GM23338 (cell line): ENCODE data around the gene MAP4. TPM values are rescaled to one million over a fixed set of nuclear protein-coding genes. Genes with fewer than 3 reads are reported as not detected.
A peak's percentile ranks its signal among the peaks of the same experiment; 100 is the strongest.

ENCODE experiments used
- ATAC-seq: fragments of 200-7000 bp; cut with Tn5 transposase; 3 replicates; pipeline ENCODE4 v1.9.1; 2020
- DNase-seq: peaks from one replicate; pipeline ENCODE4 v3.0.0-alpha.2; 2015; ENCODE audit warnings: low spot score
- H2AFZ ChIP-seq: fragments of 200-600 bp; sonication (generic); 2 replicates; pipeline ENCODE4 v1.8.0; 2016; ENCODE audit warnings: antibody characterized with exemption, mild to moderate bottlenecking, moderate library complexity
- H3F3A ChIP-seq: fragments of 200-600 bp; sonication (generic); replicated peaks from 2 replicates; pipeline ENCODE4 v1.8.0; 2017; ENCODE audit warnings: antibody characterized with exemption, mixed run types, low read depth
- H3K27ac ChIP-seq: fragments of 200-600 bp; sonication (generic); 2 replicates; pipeline ENCODE4 v1.6.1; 2016; ENCODE audit warnings: low read depth
- H3K27me3 ChIP-seq: fragments of 200-600 bp; sonication (generic); 2 replicates; pipeline ENCODE4 v1.8.0; 2016; ENCODE audit warnings: mild to moderate bottlenecking, mixed run types, moderate library complexity; ENCODE audit not compliant: insufficient read depth
- H3K36me3 ChIP-seq: fragments of 200-600 bp; sonication (generic); 2 replicates; pipeline ENCODE4 v1.8.0; 2016; ENCODE audit warnings: mild to moderate bottlenecking; ENCODE audit not compliant: insufficient read depth
- H3K4me1 ChIP-seq: fragments of 200-600 bp; sonication (generic); 2 replicates; pipeline ENCODE4 v1.8.0; 2016; ENCODE audit warnings: mild to moderate bottlenecking, moderate library complexity; ENCODE audit not compliant: insufficient read depth
- H3K4me2 ChIP-seq: fragments of 200-600 bp; sonication (generic); 2 replicates; pipeline ENCODE4 v1.7.1; 2017; ENCODE audit warnings: mixed run types
- H3K4me3 ChIP-seq: fragments of 200-600 bp; sonication (generic); 2 replicates; pipeline ENCODE4 v1.6.1; 2016; ENCODE audit warnings: mixed run types
- H3K79me2 ChIP-seq: fragments of 200-600 bp; sonication (generic); replicated peaks from 2 replicates; pipeline ENCODE4 v1.8.0; 2017; ENCODE audit warnings: mild to moderate bottlenecking; ENCODE audit not compliant: insufficient read depth
- H3K9me2 ChIP-seq: fragments of 200-600 bp; sonication (generic); 2 replicates; pipeline ENCODE4 v1.8.0; 2017; ENCODE audit not compliant: insufficient read depth
- H4K20me1 ChIP-seq: fragments of 200-600 bp; sonication (generic); replicated peaks from 2 replicates; pipeline ENCODE4 v1.8.0; 2017; ENCODE audit warnings: mild to moderate bottlenecking; ENCODE audit not compliant: insufficient read depth
- H3K27ac Mint-ChIP-seq: 2 replicates; pipeline ENCODE4 v1.8.0; 2020; ENCODE audit warnings: inconsistent platforms, mild to moderate bottlenecking, moderate library complexity, mixed read lengths
- H3K27me3 Mint-ChIP-seq: 3 replicates; pipeline ENCODE4 v1.8.0; 2022; ENCODE audit warnings: low read depth, mild to moderate bottlenecking, moderate library complexity, mixed read lengths, inconsistent platforms; ENCODE audit not compliant: insufficient read depth, poor library complexity
- H3K36me3 Mint-ChIP-seq: 3 replicates; pipeline ENCODE4 v1.8.0; 2021; ENCODE audit warnings: low read depth, mild to moderate bottlenecking, inconsistent platforms, moderate library complexity, mixed read lengths
- H3K4me1 Mint-ChIP-seq: 3 replicates; pipeline ENCODE4 v1.8.0; 2020; ENCODE audit warnings: mild to moderate bottlenecking, inconsistent platforms, mixed read lengths
- H3K4me3 Mint-ChIP-seq: 3 replicates; pipeline ENCODE4 v1.8.0; 2021; ENCODE audit warnings: moderate library complexity, mild to moderate bottlenecking, inconsistent platforms, mixed read lengths
- H3K9me3 Mint-ChIP-seq: 3 replicates; pipeline ENCODE4 v1.8.0; 2020; ENCODE audit warnings: moderate library complexity, mild to moderate bottlenecking, inconsistent platforms, mixed read lengths
- CREB1 ChIP-seq: fragments of 250-450 bp; sonication (Bioruptor Pico); IDR thresholded peaks from 2 replicates; pipeline ENCODE4 v1.5.0; 2020; ENCODE audit warnings: low read depth, mild to moderate bottlenecking, moderate library complexity
- EZH2 ChIP-seq: fragments of 200-600 bp; sonication (generic); IDR thresholded peaks from one replicate; pipeline ENCODE4 v1.8.0; 2017; ENCODE audit warnings: antibody characterized with exemption, mild to moderate bottlenecking, low read depth; ENCODE audit not compliant: unreplicated experiment
- EZH2phosphoT487 ChIP-seq: fragments of 200-600 bp; sonication (generic); IDR thresholded peaks from one replicate; pipeline ENCODE4 v1.8.1; 2018; ENCODE audit warnings: antibody characterized with exemption; ENCODE audit not compliant: unreplicated experiment
- JUNB ChIP-seq: IDR thresholded peaks from one replicate; pipeline ENCODE4 v1.6.1; 2016; ENCODE audit warnings: antibody characterized with exemption; ENCODE audit not compliant: unreplicated experiment
- NANOG ChIP-seq: IDR thresholded peaks from 2 replicates; pipeline ENCODE4 v1.6.1; 2016; ENCODE audit warnings: antibody characterized with exemption, borderline replicate concordance
- POLR2AphosphoS5 ChIP-seq: IDR thresholded peaks from 2 replicates; pipeline ENCODE4 v1.6.1; 2016; ENCODE audit warnings: antibody characterized with exemption, low read depth
- REST ChIP-seq: IDR thresholded peaks from one replicate; pipeline ENCODE4 v1.6.1; 2018; ENCODE audit warnings: antibody characterized with exemption; ENCODE audit not compliant: unreplicated experiment
- STAT1 ChIP-seq: IDR thresholded peaks from one replicate; pipeline ENCODE4 v1.6.1; 2016; ENCODE audit warnings: antibody characterized with exemption; ENCODE audit not compliant: unreplicated experiment
- ZNF114 ChIP-seq: fragments of 250-450 bp; sonication (Bioruptor Pico); IDR thresholded peaks from 2 replicates; pipeline ENCODE4 v1.5.0; 2020; ENCODE audit warnings: mild to moderate bottlenecking, moderate library complexity
- ZNF331 ChIP-seq: fragments of 250-450 bp; sonication (Bioruptor Pico); IDR thresholded peaks from 2 replicates; pipeline ENCODE4 v1.5.0; 2020; ENCODE audit warnings: low read depth, mild to moderate bottlenecking, moderate library complexity
- polyA plus RNA-seq: library from polyadenylated mRNA; unstranded; fragments of >200 nt; fragmentation: Nextera tagmentation; extraction: Ambion mirVana; gene quantifications from 2 replicates; pipeline ENCODE4 v1.2.1, GENCODE V29; 2016
- total RNA-seq: library from RNA; depleted of rRNA; stranded (reverse); fragments of >200 nt; shearing (Covaris generic); gene quantifications from 2 replicates; pipeline ENCODE4 v1.2.3, GENCODE V29; 2014
- TF ChIP-seq, protein P1 (sequence below): fragments of 250-450 bp; sonication (Bioruptor Pico); IDR thresholded peaks from 2 replicates; pipeline ENCODE4 v1.5.0; 2020; ENCODE audit warnings: mild to moderate bottlenecking, moderate library complexity
- TF ChIP-seq, protein P2 (sequence below), 2 experiments: fragments of 200-600 bp in 1 of 2; sonication (generic) in 1 of 2; conservative IDR thresholded peaks; 2 replicates each; pipeline versions ENCODE4 v1.5.1 to v1.6.1; 2016 to 2017; ENCODE audit warnings: antibody characterized with exemption in 2 of 2, low read depth in 2 of 2, mild to moderate bottlenecking in 2 of 2, moderate library complexity in 1 of 2
- TF ChIP-seq, protein P3 (sequence below): IDR thresholded peaks from 2 replicates; pipeline ENCODE4 v1.6.1; 2016; ENCODE audit warnings: antibody characterized with exemption

The MAP4 gene
- total and polyA plus RNA-seq, 2 experiments from 2014 or later: 103 to 113 TPM

DNA sequence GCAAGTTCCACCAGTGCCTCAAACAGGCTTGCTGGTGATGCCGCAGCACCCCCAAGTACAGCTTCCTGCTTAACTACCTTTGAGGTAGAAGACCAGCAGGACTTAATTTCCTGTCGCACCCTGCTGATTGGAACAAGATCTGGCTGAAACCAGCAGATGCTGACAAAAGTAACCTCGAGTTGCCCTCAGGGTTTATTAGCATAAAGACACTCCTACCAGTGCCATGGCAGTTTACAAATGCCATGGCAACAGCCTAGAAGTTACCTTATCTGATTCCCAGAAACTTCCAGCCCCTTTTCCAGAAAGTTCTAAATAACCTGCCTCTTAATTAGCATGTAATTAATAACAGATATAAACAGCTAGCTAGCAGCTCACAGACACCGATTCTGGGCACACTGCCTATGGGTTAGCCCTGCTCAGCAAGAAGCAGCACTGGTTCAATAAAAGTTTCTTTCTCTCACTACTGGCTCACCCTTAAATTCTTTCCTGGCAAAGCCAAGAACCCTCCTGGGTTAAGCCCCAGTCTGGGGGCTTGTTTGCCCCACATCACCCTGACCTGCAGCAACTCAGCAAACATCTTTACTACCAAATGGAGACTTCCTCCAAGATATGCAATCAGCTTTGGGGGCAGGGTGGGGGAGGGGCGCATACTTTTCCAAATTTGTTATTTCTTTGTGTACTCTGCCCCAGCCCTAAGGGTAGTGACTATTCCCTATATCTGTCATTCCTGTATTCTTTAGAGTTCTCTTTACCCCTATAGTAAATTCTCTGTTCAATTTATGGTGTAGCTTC is 54.2 kb downstream of the MAP4 start:
- no peak overlapping the region for H3K27ac ChIP-seq
- ATAC-seq: peak; percentile 65

More for the DNA sequence above, 54.2 kb downstream of the MAP4 start:
- Histone ChIP-seq H3K9me2 (no peaks in the 10 kb centered on the region), H3K36me3 (no peaks in the 10 kb centered on the region), H3K27me3 (no peaks in the 10 kb centered on the region), H3K4me3 (no peak overlapping the region), H3K4me2 (no peak overlapping the region), H3K79me2 (0 out of 2 replicates have a peak, but pooled peaks cover 13% of the 10 kb centered on the region), H4K20me1 (peaks cover under 1% of the 10 kb centered on the region; the same call in 1 of the 2 replicates), H3K4me1 (0 out of 2 replicates have a peak, but pooled peaks cover 11% of the 10 kb centered on the region), H3F3A (no peaks in the 10 kb centered on the region), H2AFZ (no peak overlapping the region)
- peak overlapping the region; percentile 65 for H3K27ac Mint-ChIP-seq
- H3K36me3 Mint-ChIP-seq: peaks cover 16% of the 10 kb centered on the region; the same call in 2 of the 3 replicates
- peaks cover 4% of the 10 kb centered on the region; the same call in 1 of the 3 replicates for H3K9me3 Mint-ChIP-seq
- TF ChIP-seq ZNF114 (CRISPR knock-in tag) (no peak), POLR2AphosphoS5 (no peak), JUNB (no peak), CREB1 (CRISPR knock-in tag) (no peak), EZH2 (no peak), NANOG (no peak), EZH2phosphoT487 (no peak), ZNF331 (no peak), STAT1 (no peak), REST (no peak)
- TF ChIP-seq, protein P1, sequence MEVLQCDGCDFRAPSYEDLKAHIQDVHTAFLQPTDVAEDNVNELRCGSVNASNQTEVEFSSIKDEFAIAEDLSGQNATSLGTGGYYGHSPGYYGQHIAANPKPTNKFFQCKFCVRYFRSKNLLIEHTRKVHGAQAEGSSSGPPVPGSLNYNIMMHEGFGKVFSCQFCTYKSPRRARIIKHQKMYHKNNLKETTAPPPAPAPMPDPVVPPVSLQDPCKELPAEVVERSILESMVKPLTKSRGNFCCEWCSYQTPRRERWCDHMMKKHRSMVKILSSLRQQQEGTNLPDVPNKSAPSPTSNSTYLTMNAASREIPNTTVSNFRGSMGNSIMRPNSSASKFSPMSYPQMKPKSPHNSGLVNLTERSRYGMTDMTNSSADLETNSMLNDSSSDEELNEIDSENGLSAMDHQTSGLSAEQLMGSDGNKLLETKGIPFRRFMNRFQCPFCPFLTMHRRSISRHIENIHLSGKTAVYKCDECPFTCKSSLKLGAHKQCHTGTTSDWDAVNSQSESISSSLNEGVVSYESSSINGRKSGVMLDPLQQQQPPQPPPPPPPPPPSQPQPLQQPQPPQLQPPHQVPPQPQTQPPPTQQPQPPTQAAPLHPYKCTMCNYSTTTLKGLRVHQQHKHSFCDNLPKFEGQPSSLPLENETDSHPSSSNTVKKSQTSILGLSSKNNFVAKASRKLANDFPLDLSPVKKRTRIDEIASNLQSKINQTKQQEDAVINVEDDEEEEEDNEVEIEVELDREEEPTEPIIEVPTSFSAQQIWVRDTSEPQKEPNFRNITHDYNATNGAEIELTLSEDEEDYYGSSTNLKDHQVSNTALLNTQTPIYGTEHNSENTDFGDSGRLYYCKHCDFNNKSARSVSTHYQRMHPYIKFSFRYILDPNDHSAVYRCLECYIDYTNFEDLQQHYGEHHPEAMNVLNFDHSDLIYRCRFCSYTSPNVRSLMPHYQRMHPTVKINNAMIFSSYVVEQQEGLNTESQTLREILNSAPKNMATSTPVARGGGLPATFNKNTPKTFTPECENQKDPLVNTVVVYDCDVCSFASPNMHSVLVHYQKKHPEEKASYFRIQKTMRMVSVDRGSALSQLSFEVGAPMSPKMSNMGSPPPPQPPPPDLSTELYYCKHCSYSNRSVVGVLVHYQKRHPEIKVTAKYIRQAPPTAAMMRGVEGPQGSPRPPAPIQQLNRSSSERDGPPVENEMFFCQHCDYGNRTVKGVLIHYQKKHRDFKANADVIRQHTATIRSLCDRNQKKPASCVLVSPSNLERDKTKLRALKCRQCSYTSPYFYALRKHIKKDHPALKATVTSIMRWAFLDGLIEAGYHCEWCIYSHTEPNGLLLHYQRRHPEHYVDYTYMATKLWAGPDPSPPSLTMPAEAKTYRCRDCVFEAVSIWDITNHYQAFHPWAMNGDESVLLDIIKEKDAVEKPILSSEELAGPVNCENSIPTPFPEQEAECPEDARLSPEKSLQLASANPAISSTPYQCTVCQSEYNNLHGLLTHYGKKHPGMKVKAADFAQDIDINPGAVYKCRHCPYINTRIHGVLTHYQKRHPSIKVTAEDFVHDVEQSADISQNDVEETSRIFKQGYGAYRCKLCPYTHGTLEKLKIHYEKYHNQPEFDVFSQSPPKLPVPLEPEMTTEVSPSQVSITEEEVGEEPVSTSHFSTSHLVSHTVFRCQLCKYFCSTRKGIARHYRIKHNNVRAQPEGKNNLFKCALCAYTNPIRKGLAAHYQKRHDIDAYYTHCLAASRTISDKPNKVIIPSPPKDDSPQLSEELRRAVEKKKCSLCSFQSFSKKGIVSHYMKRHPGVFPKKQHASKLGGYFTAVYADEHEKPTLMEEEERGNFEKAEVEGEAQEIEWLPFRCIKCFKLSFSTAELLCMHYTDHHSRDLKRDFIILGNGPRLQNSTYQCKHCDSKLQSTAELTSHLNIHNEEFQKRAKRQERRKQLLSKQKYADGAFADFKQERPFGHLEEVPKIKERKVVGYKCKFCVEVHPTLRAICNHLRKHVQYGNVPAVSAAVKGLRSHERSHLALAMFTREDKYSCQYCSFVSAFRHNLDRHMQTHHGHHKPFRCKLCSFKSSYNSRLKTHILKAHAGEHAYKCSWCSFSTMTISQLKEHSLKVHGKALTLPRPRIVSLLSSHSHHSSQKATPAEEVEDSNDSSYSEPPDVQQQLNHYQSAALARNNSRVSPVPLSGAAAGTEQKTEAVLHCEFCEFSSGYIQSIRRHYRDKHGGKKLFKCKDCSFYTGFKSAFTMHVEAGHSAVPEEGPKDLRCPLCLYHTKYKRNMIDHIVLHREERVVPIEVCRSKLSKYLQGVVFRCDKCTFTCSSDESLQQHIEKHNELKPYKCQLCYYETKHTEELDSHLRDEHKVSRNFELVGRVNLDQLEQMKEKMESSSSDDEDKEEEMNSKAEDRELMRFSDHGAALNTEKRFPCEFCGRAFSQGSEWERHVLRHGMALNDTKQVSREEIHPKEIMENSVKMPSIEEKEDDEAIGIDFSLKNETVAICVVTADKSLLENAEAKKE (CRISPR knock-in tag): no peak
- TF ChIP-seq, protein P2, sequence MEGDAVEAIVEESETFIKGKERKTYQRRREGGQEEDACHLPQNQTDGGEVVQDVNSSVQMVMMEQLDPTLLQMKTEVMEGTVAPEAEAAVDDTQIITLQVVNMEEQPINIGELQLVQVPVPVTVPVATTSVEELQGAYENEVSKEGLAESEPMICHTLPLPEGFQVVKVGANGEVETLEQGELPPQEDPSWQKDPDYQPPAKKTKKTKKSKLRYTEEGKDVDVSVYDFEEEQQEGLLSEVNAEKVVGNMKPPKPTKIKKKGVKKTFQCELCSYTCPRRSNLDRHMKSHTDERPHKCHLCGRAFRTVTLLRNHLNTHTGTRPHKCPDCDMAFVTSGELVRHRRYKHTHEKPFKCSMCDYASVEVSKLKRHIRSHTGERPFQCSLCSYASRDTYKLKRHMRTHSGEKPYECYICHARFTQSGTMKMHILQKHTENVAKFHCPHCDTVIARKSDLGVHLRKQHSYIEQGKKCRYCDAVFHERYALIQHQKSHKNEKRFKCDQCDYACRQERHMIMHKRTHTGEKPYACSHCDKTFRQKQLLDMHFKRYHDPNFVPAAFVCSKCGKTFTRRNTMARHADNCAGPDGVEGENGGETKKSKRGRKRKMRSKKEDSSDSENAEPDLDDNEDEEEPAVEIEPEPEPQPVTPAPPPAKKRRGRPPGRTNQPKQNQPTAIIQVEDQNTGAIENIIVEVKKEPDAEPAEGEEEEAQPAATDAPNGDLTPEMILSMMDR (conservative IDR thresholded peaks at IDR 0.05; ENCODE audit: low read depth in 2 of 2): no peak
- TF ChIP-seq, protein P3, sequence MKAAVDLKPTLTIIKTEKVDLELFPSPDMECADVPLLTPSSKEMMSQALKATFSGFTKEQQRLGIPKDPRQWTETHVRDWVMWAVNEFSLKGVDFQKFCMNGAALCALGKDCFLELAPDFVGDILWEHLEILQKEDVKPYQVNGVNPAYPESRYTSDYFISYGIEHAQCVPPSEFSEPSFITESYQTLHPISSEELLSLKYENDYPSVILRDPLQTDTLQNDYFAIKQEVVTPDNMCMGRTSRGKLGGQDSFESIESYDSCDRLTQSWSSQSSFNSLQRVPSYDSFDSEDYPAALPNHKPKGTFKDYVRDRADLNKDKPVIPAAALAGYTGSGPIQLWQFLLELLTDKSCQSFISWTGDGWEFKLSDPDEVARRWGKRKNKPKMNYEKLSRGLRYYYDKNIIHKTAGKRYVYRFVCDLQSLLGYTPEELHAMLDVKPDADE: no peak
- peak; percentile 62 for DNase-seq
- H3K4me3 Mint-ChIP-seq: peak overlapping the region; percentile 26; the same call in 2 of the 3 replicates
- peaks cover 5% of the 10 kb centered on the region for H3K27me3 Mint-ChIP-seq
- peaks cover 30% of the 10 kb centered on the region for H3K4me1 Mint-ChIP-seq
